ENCODE measurements around the gene ZDHHC5.

Gene ZDHHC5

GRCh38 chr11:57657194-57658022 is 10.5 kb upstream of the ZDHHC5 start, which contains the start of gene CLP1:
Gene CLP1, plus strand, starts transcription at chr11:57657762. Its CDS starts 1,715 bp downstream, at chr11:57659477.
- peak within 1 kb of the TSS; percentile 53 for H3K27ac ChIP-seq
- TF ChIP-seq ZFX (IDR thresholded peaks at IDR 0.05; ENCODE audit: borderline replicate concordance) (no peak), CTCF (IDR thresholded peaks at IDR 0.05) (no peak)

GRCh38 chr11:57658023-57658361 is 9.9 kb upstream of the ZDHHC5 start:
- TF ChIP-seq CTCF (IDR thresholded peaks at IDR 0.05) (no peak), ZFX (IDR thresholded peaks at IDR 0.05; ENCODE audit: borderline replicate concordance) (no peak)
- peak overlapping the region; percentile 53 for H3K27ac ChIP-seq

- H3K27ac ChIP-seq: no peak overlapping the region
- TF ChIP-seq ZFX (IDR thresholded peaks at IDR 0.05; ENCODE audit: borderline replicate concordance) (no peak), CTCF (IDR thresholded peaks at IDR 0.05) (no peak)
Measured at GRCh38 chr11:57659669-57660068, 8.2 kb upstream of the ZDHHC5 start.

GRCh38 chr11:57662893-57663292 is 5.0 kb upstream of the ZDHHC5 start:
- no peak for TF ChIP-seq CTCF (IDR thresholded peaks at IDR 0.05)
- TF ChIP-seq ZFX (IDR thresholded peaks at IDR 0.05; ENCODE audit: borderline replicate concordance): no peak
- H3K27ac ChIP-seq: no peak overlapping the region

- H3K27ac ChIP-seq: no peak overlapping the region
- no peak for TF ChIP-seq ZFX (IDR thresholded peaks at IDR 0.05; ENCODE audit: borderline replicate concordance)
- TF ChIP-seq CTCF (IDR thresholded peaks at IDR 0.05): no peak
Measured at GRCh38 chr11:57663975-57664374, 3.9 kb upstream of the ZDHHC5 start.

- H3K27ac ChIP-seq: peak overlapping the region; percentile 98
- TF ChIP-seq ZFX (IDR thresholded peaks at IDR 0.05; ENCODE audit: borderline replicate concordance): no peak
- TF ChIP-seq CTCF (IDR thresholded peaks at IDR 0.05): no peak
Measured at GRCh38 chr11:57667117-57667735, 688 bp upstream of the ZDHHC5 start.

GRCh38 chr11:57668434-57668782 is 494 bp downstream of the ZDHHC5 start:
- peak overlapping the region; percentile 98 for H3K27ac ChIP-seq
- TF ChIP-seq ZFX (IDR thresholded peaks at IDR 0.05; ENCODE audit: borderline replicate concordance) (no peak), CTCF (IDR thresholded peaks at IDR 0.05) (no peak)
